KMS-11 (cell line): ENCODE measurements around the gene ADARB1.

ENCODE experiments used
- H2AFZ ChIP-seq: fragments of 200-600 bp; sonication (generic); 2 replicates; pipeline ENCODE4 v1.6.1; 2016; ENCODE audit warnings: antibody characterized with exemption, mixed run types, low read depth
- H3K27ac ChIP-seq: fragments of 200-600 bp; sonication (generic); 2 replicates; pipeline ENCODE4 v1.6.1; 2016; ENCODE audit warnings: mild to moderate bottlenecking, mixed run types
- H3K27me3 ChIP-seq: fragments of 200-600 bp; sonication (generic); 2 replicates; pipeline ENCODE4 v1.6.1; 2017; ENCODE audit warnings: mild to moderate bottlenecking, low read depth, mixed run types, moderate library complexity; ENCODE audit not compliant: insufficient read depth
- H3K36me3 ChIP-seq: fragments of 200-600 bp; sonication (generic); 2 replicates; pipeline ENCODE4 v1.6.1; 2017; ENCODE audit warnings: mild to moderate bottlenecking, mixed run types; ENCODE audit not compliant: insufficient read depth
- H3K4me1 ChIP-seq: fragments of 200-600 bp; sonication (generic); 2 replicates; pipeline ENCODE4 v1.6.1; 2016; ENCODE audit warnings: mild to moderate bottlenecking, low read depth, mixed run types; ENCODE audit not compliant: poor library complexity, severe bottlenecking
- H3K4me2 ChIP-seq: fragments of 200-600 bp; sonication (generic); 2 replicates; pipeline ENCODE4 v1.7.0; 2016; ENCODE audit warnings: mild to moderate bottlenecking, mixed run types
- H3K4me3 ChIP-seq: fragments of 200-600 bp; sonication (generic); IDR thresholded peaks from 2 replicates; pipeline ENCODE4 v1.6.1; 2017; ENCODE audit warnings: low read depth, low read length, mixed read lengths; ENCODE audit not compliant: insufficient read depth
- H3K79me2 ChIP-seq: fragments of 200-600 bp; sonication (generic); 2 replicates; pipeline ENCODE4 v1.6.1; 2016; ENCODE audit warnings: low read depth, mixed run types; ENCODE audit not compliant: insufficient read depth
- H3K9ac ChIP-seq: fragments of 200-600 bp; sonication (generic); 2 replicates; pipeline ENCODE4 v1.6.1; 2016; ENCODE audit warnings: mild to moderate bottlenecking, mixed run types
- H4K20me1 ChIP-seq: fragments of 200-600 bp; sonication (generic); 2 replicates; pipeline ENCODE4 v1.6.1; 2016; ENCODE audit warnings: mild to moderate bottlenecking, mixed run types; ENCODE audit not compliant: insufficient read depth
- CTCF ChIP-seq: fragments of 200-600 bp; sonication (generic); conservative IDR thresholded peaks from 2 replicates; pipeline ENCODE4 v1.6.1; 2017; ENCODE audit warnings: low read depth, mild to moderate bottlenecking, antibody characterized with exemption, low read length, moderate library complexity, mixed read lengths

ADARB1 gene

GRCh38 chr21:45184869-45185268 lies 110.5 kb downstream of the ADARB1 start:
- H3K4me1 ChIP-seq: no peaks in the 10 kb centered on the region
- no peak overlapping the region for H3K27ac ChIP-seq
- TF ChIP-seq CTCF: no peak
- no peak overlapping the region for H2AFZ ChIP-seq
- no peak overlapping the region for H3K4me2 ChIP-seq
- H3K27me3 ChIP-seq: no peaks in the 10 kb centered on the region
- no peaks in the 10 kb centered on the region for H4K20me1 ChIP-seq
- no peak overlapping the region for H3K9ac ChIP-seq
- H3K36me3 ChIP-seq: peaks cover 5% of the 10 kb centered on the region; the same call in 1 of the 2 replicates
- no peaks in the 10 kb centered on the region for H3K79me2 ChIP-seq
- no peak overlapping the region for H3K4me3 ChIP-seq

GRCh38 chr21:45186709-45187108 lies 112.3 kb downstream of the ADARB1 start:
- H3K27me3 ChIP-seq: no peaks in the 10 kb centered on the region
- H3K27ac ChIP-seq: no peak overlapping the region
- no peaks in the 10 kb centered on the region for H3K79me2 ChIP-seq
- H3K4me2 ChIP-seq: no peak overlapping the region
- no peak overlapping the region for H2AFZ ChIP-seq
- H3K4me1 ChIP-seq: no peaks in the 10 kb centered on the region
- H3K9ac ChIP-seq: no peak overlapping the region
- H4K20me1 ChIP-seq: no peaks in the 10 kb centered on the region
- H3K36me3 ChIP-seq: peaks cover 5% of the 10 kb centered on the region; the same call in 1 of the 2 replicates
- no peak overlapping the region for H3K4me3 ChIP-seq
- TF ChIP-seq CTCF: no peak

GRCh38 chr21:45187646-45188045 lies 113.3 kb downstream of the ADARB1 start:
- no peak for TF ChIP-seq CTCF
- H3K4me1 ChIP-seq: no peaks in the 10 kb centered on the region
- H3K27me3 ChIP-seq: no peaks in the 10 kb centered on the region
- H3K79me2 ChIP-seq: no peaks in the 10 kb centered on the region
- H3K4me3 ChIP-seq: no peak overlapping the region
- no peak overlapping the region for H2AFZ ChIP-seq
- H3K9ac ChIP-seq: no peak overlapping the region
- no peak overlapping the region for H3K4me2 ChIP-seq
- peaks cover 5% of the 10 kb centered on the region; the same call in 1 of the 2 replicates for H3K36me3 ChIP-seq
- H4K20me1 ChIP-seq: no peaks in the 10 kb centered on the region
- no peak overlapping the region for H3K27ac ChIP-seq

DNA sequence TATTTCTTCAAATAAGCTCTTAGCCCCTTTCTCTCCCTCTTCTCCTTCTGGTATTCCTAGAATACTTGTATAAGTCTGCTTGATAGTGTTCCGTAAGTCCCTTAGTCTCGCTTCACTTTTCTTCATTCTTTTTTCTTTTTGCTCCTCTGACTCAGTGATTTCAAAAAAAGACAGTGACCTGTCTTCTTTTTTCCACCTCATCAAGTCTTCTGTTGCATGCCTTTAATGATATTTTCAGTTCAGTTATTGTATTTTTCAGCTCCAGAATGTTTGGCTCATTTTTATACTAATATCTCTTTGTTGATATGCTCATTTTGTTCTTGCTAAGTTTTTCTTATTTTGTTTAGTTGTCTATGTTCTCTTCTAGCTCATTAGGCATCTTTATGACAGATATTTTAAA lies 115.6 kb downstream of the ADARB1 start:
- peaks cover 5% of the 10 kb centered on the region; the same call in 1 of the 2 replicates for H3K36me3 ChIP-seq
- no peak for TF ChIP-seq CTCF

DNA sequence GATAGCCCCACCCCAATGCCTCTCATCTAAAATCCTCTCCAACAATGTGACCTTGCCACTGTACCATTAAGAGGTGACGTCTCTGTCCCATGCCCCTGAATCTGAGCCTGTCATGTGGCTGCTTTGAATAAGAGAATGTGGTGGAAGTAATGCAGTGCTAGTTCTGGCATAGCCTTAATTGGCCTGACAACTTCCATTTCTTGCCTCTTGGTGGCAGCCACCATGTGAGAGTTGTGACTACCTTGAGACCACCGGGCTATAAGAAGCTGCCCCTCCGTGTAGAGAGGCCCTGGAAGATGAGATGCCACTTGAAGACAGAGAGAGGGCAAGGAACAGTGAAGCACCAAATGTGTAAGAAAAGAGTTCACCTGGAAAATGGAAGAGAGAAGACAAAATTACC lies 118.0 kb downstream of the ADARB1 start:
- H3K27me3 ChIP-seq: no peaks in the 10 kb centered on the region
- no peak overlapping the region for H2AFZ ChIP-seq
- H3K4me3 ChIP-seq: no peak overlapping the region
- no peak overlapping the region for H3K27ac ChIP-seq
- H3K9ac ChIP-seq: no peak overlapping the region
- H3K36me3 ChIP-seq: no peaks in the 10 kb centered on the region
- H3K79me2 ChIP-seq: no peaks in the 10 kb centered on the region
- no peak overlapping the region for H3K4me2 ChIP-seq
- TF ChIP-seq CTCF: no peak
- H3K4me1 ChIP-seq: no peaks in the 10 kb centered on the region
- H4K20me1 ChIP-seq: no peaks in the 10 kb centered on the region

More for the DNA sequence above, 115.6 kb downstream of the ADARB1 start:
- no peak overlapping the region for H3K9ac ChIP-seq
- no peak overlapping the region for H3K27ac ChIP-seq
- H2AFZ ChIP-seq: no peak overlapping the region
- H3K27me3 ChIP-seq: no peaks in the 10 kb centered on the region
- H3K4me3 ChIP-seq: no peak overlapping the region
- no peaks in the 10 kb centered on the region for H3K4me1 ChIP-seq
- H3K4me2 ChIP-seq: no peak overlapping the region
- H4K20me1 ChIP-seq: no peaks in the 10 kb centered on the region
- no peaks in the 10 kb centered on the region for H3K79me2 ChIP-seq
